ENCODE measurements around the gene GHR.

GRCh38 chr5:42719034-42719433 is 295.8 kb downstream of the GHR start:
- TF ChIP-seq ZC3H10 (CRISPR knock-in tag; IDR thresholded peaks at IDR 0.05) (no peak), PATZ1 (CRISPR knock-in tag; IDR thresholded peaks at IDR 0.05; ENCODE audit: borderline replicate concordance) (no peak), CSDC2 (CRISPR knock-in tag; IDR thresholded peaks at IDR 0.05) (no peak), CSRNP3 (CRISPR knock-in tag; IDR thresholded peaks at IDR 0.05) (no peak), SNAI2 (CRISPR knock-in tag; IDR thresholded peaks at IDR 0.05) (no peak), RARB (CRISPR knock-in tag; IDR thresholded peaks at IDR 0.05) (no peak), BACH2 (CRISPR knock-in tag; IDR thresholded peaks at IDR 0.05; ENCODE audit: borderline replicate concordance) (no peak), OSR1 (CRISPR knock-in tag; IDR thresholded peaks at IDR 0.05) (no peak), TSHZ2 (CRISPR knock-in tag; IDR thresholded peaks at IDR 0.05) (no peak), TOX (CRISPR knock-in tag; IDR thresholded peaks at IDR 0.05; ENCODE audit: borderline replicate concordance) (no peak), CREB5 (CRISPR knock-in tag; IDR thresholded peaks at IDR 0.05; ENCODE audit: low read depth) (no peak), POU6F1 (CRISPR knock-in tag; IDR thresholded peaks at IDR 0.05; ENCODE audit: borderline replicate concordance, low read depth) (no peak), GLIS3 (CRISPR knock-in tag; IDR thresholded peaks at IDR 0.05) (no peak)
